ENCODE data around the gene MCAM.

Gene MCAM

DNA sequence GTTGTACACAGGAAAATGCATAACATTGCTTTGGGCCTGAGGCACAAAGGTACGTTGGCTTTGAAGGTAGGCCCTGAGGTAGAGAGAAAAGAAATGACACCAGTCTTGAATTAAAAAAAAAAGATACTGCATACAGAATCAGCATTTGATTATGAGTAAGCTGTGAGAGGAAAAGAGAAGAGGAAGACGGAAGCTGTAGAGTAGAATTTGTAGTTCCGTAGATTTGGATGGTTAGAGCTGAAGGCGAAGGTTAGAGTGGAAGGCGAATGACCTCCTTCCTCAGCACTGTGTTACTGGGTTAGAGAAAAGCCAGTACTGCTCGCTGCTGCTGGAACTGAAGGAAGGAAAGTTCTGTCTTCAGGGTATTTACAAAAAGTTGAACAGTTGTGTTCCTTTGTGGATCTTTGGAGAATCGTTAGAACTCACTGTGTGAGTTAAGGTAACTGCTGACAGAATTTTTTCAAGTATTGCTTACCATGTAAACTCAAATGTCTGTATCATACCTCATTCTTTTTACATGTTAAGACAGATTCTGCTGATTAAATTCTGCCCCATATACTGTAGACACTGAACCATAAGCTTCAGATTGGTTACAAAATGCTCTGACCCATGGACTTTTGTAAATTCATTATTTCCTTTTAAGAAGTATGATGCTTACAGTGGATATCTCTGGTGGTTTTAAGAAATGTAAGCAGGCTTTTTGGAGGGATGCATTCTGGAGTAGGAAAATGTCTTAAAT lies 50.2 kb downstream of the MCAM start:
- peak overlapping the region; percentile 2 for H3K27ac ChIP-seq
- H3K36me3 ChIP-seq: peaks cover 10% of the 10 kb centered on the region
- TF ChIP-seq, protein P1, sequence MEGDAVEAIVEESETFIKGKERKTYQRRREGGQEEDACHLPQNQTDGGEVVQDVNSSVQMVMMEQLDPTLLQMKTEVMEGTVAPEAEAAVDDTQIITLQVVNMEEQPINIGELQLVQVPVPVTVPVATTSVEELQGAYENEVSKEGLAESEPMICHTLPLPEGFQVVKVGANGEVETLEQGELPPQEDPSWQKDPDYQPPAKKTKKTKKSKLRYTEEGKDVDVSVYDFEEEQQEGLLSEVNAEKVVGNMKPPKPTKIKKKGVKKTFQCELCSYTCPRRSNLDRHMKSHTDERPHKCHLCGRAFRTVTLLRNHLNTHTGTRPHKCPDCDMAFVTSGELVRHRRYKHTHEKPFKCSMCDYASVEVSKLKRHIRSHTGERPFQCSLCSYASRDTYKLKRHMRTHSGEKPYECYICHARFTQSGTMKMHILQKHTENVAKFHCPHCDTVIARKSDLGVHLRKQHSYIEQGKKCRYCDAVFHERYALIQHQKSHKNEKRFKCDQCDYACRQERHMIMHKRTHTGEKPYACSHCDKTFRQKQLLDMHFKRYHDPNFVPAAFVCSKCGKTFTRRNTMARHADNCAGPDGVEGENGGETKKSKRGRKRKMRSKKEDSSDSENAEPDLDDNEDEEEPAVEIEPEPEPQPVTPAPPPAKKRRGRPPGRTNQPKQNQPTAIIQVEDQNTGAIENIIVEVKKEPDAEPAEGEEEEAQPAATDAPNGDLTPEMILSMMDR (IDR thresholded peaks at IDR 0.05): no peak

GRCh38 chr11:119266063-119266462 lies 50.9 kb downstream of the MCAM start:
- H3K36me3 ChIP-seq: peaks cover 4% of the 10 kb centered on the region
- no peak overlapping the region for H3K4me3 ChIP-seq (ENCODE audit: low read depth in 1 of 2, low read length in 1 of 2)
- TF ChIP-seq, protein P1 (IDR thresholded peaks at IDR 0.05): no peak
- no peaks in the 10 kb centered on the region for H3K27me3 ChIP-seq
- H3K27ac ChIP-seq: no peak overlapping the region
- no peaks in the 10 kb centered on the region for H3K9me3 ChIP-seq
- peaks cover 24 to 48% of the 10 kb centered on the region in 2 experiments for H3K4me1 ChIP-seq (ENCODE audit: control insufficient read depth in 1 of 2, insufficient read depth in 1 of 2, low read depth in 1 of 2, low read length in 1 of 2)

More for the DNA sequence above, 50.2 kb downstream of the MCAM start:
- Histone ChIP-seq H3K4me1 (ENCODE audit: control insufficient read depth in 1 of 2, insufficient read depth in 1 of 2, low read depth in 1 of 2, low read length in 1 of 2) (peaks cover 24 to 44% of the 10 kb centered on the region in 2 experiments), H3K27me3 (no peaks in the 10 kb centered on the region), H3K9me3 (no peaks in the 10 kb centered on the region), H3K4me3 (ENCODE audit: low read depth in 1 of 2, low read length in 1 of 2) (no peak overlapping the region)

GRCh38 chr11:119263352-119263940 lies 53.5 kb downstream of the MCAM start:
- H3K4me3 ChIP-seq (ENCODE audit: low read depth in 1 of 2, low read length in 1 of 2): no peak overlapping the region
- no peaks in the 10 kb centered on the region for H3K9me3 ChIP-seq
- peak overlapping the region; percentile 46 for H3K27ac ChIP-seq
- no peaks in the 10 kb centered on the region for H3K27me3 ChIP-seq
- TF ChIP-seq, protein P1 (IDR thresholded peaks at IDR 0.05): no peak
- H3K4me1 ChIP-seq (ENCODE audit: control insufficient read depth in 1 of 2, insufficient read depth in 1 of 2, low read depth in 1 of 2, low read length in 1 of 2): peaks cover 37 to 63% of the 10 kb centered on the region in 2 experiments
- peaks cover 4% of the 10 kb centered on the region for H3K36me3 ChIP-seq

DNA sequence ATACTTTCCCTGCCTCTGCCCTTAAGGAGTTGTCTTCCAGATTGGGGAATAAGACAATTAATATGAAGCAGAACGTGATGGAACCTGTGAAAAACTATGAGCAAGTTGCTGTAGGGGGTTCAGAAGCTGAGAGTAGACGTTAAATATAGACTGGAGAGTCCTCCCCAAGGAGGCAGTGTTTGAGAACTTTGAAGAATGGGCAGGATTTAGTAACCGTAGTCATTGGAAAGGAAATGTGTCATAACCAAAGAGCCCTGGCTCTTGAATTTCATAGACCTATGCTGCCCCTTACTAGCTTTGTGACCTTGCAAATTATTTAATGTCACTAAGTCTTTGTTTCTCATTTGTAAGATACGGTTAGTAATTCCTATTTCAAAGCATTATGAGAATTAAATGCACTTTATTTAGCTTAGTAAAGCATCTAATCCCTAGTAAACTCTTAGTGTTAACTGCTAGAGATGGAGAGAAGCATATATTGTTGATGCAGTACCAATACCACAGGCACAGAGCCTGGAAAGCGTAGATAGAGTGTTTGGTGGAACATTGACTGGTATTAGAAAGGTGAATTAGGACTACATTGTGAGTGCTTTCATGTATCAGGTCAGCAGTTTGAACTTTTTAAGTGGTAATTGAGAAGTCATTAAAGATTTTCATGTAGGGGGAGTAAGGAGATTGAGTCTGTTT lies 54.1 kb downstream of the MCAM start:
- TF ChIP-seq, protein P1 (IDR thresholded peaks at IDR 0.05): no peak
- no peaks in the 10 kb centered on the region for H3K9me3 ChIP-seq
- no peaks in the 10 kb centered on the region for H3K27me3 ChIP-seq
- peaks cover 43 to 61% of the 10 kb centered on the region in 2 experiments for H3K4me1 ChIP-seq (ENCODE audit: control insufficient read depth in 1 of 2, insufficient read depth in 1 of 2, low read depth in 1 of 2, low read length in 1 of 2)
- no peak overlapping the region for H3K4me3 ChIP-seq (ENCODE audit: low read depth in 1 of 2, low read length in 1 of 2)
- H3K36me3 ChIP-seq: peaks cover 4% of the 10 kb centered on the region
- H3K27ac ChIP-seq: peak overlapping the region; percentile 46

DNA sequence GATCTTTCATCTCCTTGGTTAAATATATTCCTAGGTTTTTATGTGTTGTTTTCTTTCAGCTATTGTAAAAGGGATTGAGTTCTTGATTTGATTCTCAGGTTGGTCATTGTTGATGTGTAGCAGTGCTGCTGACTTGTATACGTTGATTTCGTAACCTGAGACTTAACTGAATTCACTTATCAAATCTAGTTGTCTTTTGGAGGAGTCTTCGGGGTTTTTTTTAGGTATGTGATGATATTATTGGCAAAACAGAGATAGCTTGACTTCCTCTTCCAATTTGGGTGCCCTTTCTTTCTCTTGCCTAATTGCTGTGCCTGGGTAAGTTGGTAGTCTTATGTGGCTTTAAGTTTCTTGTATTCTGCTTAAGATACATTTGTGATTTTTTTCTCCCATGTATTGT lies 57.9 kb downstream of the MCAM start:
- H3K27me3 ChIP-seq: no peaks in the 10 kb centered on the region
- peak overlapping the region; percentile 39 for H3K27ac ChIP-seq
- TF ChIP-seq, protein P1 (IDR thresholded peaks at IDR 0.05): no peak
- peaks cover 41 to 54% of the 10 kb centered on the region in 2 experiments for H3K4me1 ChIP-seq (ENCODE audit: control insufficient read depth in 1 of 2, insufficient read depth in 1 of 2, low read depth in 1 of 2, low read length in 1 of 2)
- H3K4me3 ChIP-seq (ENCODE audit: low read depth in 1 of 2, low read length in 1 of 2): no peak overlapping the region
- no peaks in the 10 kb centered on the region for H3K9me3 ChIP-seq
- H3K36me3 ChIP-seq: peaks cover 13% of the 10 kb centered on the region
